NCI-H2196 treated with DMSO at 0.1 percent for 48 hours (cell line): ENCODE results near the gene LCN1.

Experiments
- DNase-seq: peaks from one replicate; lab custom pipeline; 2025; ENCODE audit not compliant: unreplicated experiment; lab: John Stamatoyannopoulos, UW

Gene LCN1

GRCh38 chr9:135520916-135521607 lies at the start of gene LCN1:
TSS of gene LCN1 (plus strand) at chr9:135521440. CDS start at chr9:135521498, 58 bp downstream.
- DNase-seq = no peak

GRCh38 chr9:135471791-135472640 lies 49.2 kb upstream of the LCN1 start:
- peak; percentile 49 for DNase-seq

- DNase-seq = no peak
Observed at GRCh38 chr9:135473972-135474543, 47.2 kb upstream of the LCN1 start.

DNA sequence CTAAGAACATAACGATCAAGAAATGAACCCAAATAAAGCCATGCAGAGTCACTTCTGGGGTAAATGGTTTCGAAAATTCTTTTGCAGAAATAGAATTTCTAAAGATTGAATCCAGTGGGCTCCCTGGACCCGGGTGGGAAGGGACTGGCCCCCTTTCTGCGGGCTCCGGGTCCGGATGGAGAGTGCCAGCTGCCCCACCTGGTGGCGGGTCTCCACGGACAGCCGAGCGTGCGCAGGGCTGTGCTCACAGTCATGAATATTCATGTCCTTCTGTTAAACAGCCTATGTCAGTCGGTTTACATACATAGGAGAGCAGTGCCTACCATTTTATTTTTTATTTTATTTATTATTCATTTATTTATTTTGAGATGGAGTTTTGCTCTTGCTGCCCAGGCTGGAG lies 46.3 kb upstream of the LCN1 start:
- no peak for DNase-seq

GRCh38 chr9:135476561-135477355 lies 44.5 kb upstream of the LCN1 start:
- no peak for DNase-seq

DNA sequence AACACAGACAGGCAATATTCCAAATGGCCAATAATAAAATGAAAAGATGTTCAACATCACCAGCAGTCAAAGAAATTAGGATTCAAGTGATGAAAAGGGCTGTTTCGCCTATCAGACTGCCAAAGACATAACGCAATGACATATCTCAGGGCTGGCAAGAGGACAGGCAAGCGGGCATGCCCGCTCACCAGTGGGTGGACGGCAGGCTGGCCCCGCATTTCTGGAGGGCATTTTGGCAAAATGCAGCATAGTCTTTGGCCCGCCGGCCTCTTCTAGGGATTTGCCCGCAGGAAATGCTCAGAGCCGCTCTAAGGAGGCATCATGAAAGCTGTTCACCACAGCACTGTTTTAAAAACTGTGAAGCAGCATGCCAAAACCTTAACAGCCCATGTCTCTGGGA lies 43.0 kb upstream of the LCN1 start:
- no peak for DNase-seq

- DNase-seq = peak; percentile 35
Observed at GRCh38 chr9:135478829-135479468, 42.3 kb upstream of the LCN1 start.

- DNase-seq = peak; percentile 14
Observed at GRCh38 chr9:135479469-135480052, 41.7 kb upstream of the LCN1 start, which contains the start of gene PPP1R26. TSS of gene PPP1R26 (plus strand) at chr9:135479782. CDS start at chr9:135484511, 4,729 bp downstream.

DNA sequence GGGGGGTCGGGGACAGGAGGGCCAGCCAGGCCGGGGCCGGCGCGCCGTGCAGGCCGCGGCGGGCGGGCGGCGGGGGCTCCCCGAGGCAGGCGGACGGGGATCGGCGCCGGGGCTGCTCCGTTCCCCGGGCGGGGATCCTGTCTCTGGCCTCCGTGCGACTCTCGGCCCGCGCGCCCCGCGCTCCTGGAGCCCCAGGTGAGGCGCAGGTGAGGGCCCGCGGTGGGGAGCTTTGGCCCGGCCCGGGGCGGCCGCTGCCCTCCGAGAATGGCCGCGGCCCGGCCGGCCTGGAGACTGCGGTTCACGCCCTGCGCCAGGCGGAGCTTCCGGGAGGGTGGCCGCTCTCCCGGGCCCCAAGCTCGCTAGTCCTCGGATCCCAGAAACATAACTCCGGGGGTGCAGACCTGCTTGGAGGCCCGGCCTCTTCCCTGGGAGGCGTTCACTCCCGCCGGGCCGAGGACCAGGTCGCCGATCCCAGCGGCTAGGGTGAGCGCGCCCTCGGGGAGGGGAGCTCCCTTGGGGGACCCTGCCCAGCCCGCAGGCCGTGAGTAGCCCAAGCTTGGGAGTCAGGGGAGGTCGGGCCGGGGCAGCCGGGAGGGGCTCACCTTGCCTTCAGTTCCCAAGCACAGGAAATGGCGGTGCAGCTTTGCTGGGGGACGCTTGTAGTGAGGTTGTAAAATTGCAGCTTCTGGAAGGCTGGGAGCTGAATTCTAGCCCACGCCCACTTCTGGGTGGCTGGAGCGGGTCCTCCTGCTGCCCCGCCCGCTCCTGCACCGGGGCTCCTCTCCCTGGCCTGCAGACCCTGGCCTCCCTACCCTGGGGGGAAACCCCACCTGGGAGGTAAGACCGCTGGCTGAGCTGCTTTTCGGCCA lies 40.9 kb upstream of the LCN1 start:
- no peak for DNase-seq

GRCh38 chr9:135480940-135481310 lies 40.3 kb upstream of the LCN1 start:
- DNase-seq = no peak

DNA sequence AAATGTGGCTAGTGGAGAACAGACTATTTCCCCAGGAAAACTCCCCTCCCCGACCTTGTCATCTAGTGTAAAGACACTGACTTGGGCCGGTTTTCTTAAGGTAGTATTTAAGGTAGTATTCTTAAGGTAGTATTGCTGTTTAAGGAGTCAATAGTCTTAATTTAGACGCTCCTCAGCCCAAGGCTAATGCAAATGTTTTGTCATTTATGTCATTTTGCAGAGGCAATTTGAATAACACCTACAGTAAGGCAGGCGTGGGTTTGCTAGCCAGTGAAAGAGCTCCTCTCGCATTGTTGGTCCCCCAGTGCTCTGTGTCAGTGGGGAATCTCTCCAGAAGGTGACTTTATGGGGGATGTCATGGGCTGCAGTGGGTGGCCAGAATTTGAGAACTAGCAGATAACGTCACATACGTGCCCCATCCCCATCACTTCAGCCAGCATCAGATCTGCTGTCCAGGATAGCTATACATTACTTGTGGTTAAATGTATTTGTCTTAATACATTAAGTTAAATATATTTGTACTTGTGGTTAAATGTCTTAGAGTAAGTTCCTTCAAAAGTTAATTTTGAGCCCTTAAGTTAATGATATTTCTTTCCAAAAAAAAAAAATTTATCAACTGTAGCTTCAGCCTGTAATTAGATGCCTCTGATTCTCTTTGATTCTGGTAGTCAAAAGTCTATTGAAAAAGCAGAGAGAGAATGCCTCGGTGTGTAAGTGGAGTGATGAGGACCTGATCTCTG lies 39.1 kb upstream of the LCN1 start:
- no peak for DNase-seq

- DNase-seq = no peak
Observed at GRCh38 chr9:135484460-135485277, 36.6 kb upstream of the LCN1 start.

DNA sequence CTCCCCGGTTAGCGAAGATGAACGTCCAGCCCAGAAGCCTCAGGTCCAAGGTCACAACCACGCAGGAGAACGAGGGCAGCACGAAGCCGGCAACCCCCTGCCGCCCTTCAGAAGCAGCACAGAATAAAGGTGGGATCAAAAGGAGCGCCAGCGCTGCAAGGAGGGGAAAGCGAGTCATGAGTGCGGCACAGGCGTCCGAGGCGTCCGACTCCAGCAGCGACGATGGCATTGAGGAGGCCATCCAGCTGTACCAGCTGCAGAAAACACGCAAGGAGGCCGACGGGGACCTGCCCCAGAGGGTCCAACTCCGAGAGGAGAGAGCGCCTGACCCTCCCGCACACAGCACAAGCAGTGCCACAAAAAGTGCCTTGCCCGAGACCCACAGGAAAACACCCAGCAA lies 35.9 kb upstream of the LCN1 start:
- DNase-seq = no peak

DNA sequence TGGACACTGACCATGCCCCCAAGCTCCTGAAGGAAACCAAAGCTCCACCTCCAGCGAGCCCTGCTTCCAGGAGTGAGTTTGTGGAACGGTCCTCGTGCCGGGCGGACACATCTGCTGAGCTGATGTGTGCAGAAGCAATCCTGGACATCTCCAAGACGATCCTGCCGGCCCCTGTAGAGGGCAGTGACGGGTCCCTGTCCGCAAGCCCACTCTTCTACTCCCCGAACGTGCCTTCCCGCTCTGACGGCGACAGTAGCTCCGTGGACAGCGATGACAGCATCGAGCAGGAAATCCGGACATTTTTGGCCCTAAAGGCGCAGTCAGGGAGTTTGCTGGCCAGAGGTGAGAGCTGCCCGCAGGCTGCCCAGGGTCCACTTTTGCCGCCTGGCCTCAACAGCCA lies 35.4 kb upstream of the LCN1 start:
- DNase-seq = no peak

DNA sequence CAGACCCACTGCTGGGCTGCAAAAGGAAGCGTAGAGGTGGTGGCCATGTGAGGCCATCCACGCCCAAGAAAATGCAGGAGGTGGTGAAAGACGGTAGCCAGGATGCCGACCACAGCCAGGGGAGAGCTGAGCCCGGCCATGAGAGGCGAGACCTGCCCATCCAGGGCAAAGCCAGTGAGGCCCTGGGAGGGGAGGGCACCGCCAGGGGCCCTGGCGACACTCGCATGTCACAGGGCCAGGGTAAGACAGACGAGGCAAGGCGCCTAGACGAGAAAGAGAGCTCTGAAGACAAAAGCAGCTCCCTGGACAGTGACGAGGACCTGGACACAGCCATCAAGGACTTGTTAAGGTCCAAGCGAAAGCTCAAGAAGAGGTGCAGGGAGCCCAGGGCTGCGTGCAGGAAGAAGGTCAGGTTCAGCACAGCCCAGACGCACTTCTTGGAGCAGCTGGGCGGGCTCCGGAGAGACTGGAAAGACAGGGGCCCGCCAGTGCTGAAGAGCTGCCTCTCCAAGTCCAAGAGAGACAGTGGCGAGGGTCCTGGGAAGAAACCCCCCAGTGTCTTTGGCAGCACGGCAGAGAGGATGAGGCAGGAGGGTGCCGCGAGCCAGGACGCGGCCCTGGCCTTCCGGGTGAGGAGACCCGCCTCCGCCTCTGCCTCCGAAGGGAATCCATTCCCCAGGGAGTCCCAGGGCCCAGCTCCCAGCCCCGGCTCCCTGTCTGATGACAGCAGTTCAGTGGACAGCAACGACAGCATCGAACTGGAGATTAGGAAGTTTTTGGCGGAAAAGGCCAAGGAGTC lies 34.8 kb upstream of the LCN1 start:
- DNase-seq = no peak

GRCh38 chr9:135487281-135488012 lies 33.8 kb upstream of the LCN1 start:
- no peak for DNase-seq

DNA sequence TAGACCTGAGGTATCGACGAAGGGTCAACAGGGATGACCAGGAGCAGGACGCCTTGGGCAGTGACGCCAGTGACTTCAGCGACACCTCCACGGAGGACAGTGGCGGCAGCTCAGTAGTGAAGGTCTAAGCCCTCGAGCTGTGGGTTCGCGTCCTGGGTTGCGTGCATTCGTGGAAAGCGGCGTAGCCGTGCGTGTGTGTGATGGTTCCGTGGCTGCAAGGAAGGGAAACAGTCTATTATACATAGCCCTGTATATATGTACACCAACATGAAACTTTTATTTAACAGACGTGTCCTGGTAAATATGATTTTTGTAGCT lies 33.3 kb upstream of the LCN1 start:
- no peak for DNase-seq
